Large intestine (tissue), 3 donors: Measurements from ENCODE around the gene APLP1. TPM values are rescaled to one million over a fixed set of nuclear protein-coding genes. Genes with fewer than 3 reads are reported as not detected.

Experiments
- DNase-seq, 2 donors: peaks; one replicate each; pipeline versions ENCODE4 v3.0.0 to v3.0.0-alpha.2; 2013
- H3K27ac ChIP-seq: one replicate; pipeline ENCODE4 v1.5.1; 2013; ENCODE audit warnings: low read length
- H3K27me3 ChIP-seq: 2 replicates; pipeline ENCODE4 v1.6.1; 2013; ENCODE audit warnings: low read length; ENCODE audit not compliant: control insufficient read depth, insufficient read depth
- H3K36me3 ChIP-seq: 2 replicates; pipeline ENCODE4 v1.6.1; 2013; ENCODE audit warnings: low read length; ENCODE audit not compliant: control insufficient read depth, insufficient read depth
- H3K4me1 ChIP-seq: one replicate; pipeline ENCODE4 v1.6.1; 2013; ENCODE audit warnings: low read length; ENCODE audit not compliant: control insufficient read depth, insufficient read depth
- H3K4me3 ChIP-seq: one replicate; pipeline ENCODE4 v1.5.1; 2013; ENCODE audit warnings: low read length
- H3K9me3 ChIP-seq: one replicate; pipeline ENCODE4 v1.6.1; 2013; ENCODE audit warnings: mild to moderate bottlenecking, low read depth, low read length, moderate library complexity; ENCODE audit not compliant: control insufficient read depth
- WGBS: methylation state at CpG from one replicate; pipeline ENCODE4 v1.1.5; 2013; ENCODE audit warnings: low lambda C conversion rate; ENCODE audit not compliant: insufficient coverage; 5-methylcytosine and 5-hydroxymethylcytosine counted together
- polyA plus RNA-seq: library from polyadenylated mRNA; unstranded; fragments of 120-200 nt; gene quantifications from one replicate; pipeline ENCODE4 v1.2.1, GENCODE V29; 2013

The APLP1 gene
- polyA plus RNA-seq, 1 donor = 32.7 TPM

- WGBS = 93% methylated on average over 4 of the region's 4 CpGs
Measured at GRCh38 chr19:35842666-35843272, 25.6 kb upstream of the APLP1 start.

GRCh38 chr19:35843676-35844481 is 24.5 kb upstream of the APLP1 start:
- H3K36me3 ChIP-seq = no peaks in the 10 kb centered on the region
- no peak overlapping the region for H3K4me3 ChIP-seq
- H3K27ac ChIP-seq = no peak overlapping the region
- H3K9me3 ChIP-seq = peaks cover 4% of the 10 kb centered on the region
- no CpG with 5 or more reads among the region's 42 CpGs for WGBS
- DNase-seq = peak; percentile 39 to 53
- peaks cover 14% of the 10 kb centered on the region for H3K4me1 ChIP-seq
- peaks cover 39% of the 10 kb centered on the region for H3K27me3 ChIP-seq

More at GRCh38 chr19:35842666-35843272, 25.6 kb upstream of the APLP1 start:
- Histone ChIP-seq H3K27me3 (peaks cover 36% of the 10 kb centered on the region), H3K4me3 (no peak overlapping the region), H3K27ac (no peak overlapping the region), H3K4me1 (peaks cover 14% of the 10 kb centered on the region), H3K9me3 (peaks cover 4% of the 10 kb centered on the region), H3K36me3 (no peaks in the 10 kb centered on the region)
- peak in 1 of 2 donors; percentile 0 for DNase-seq

GRCh38 chr19:35844482-35845214 is 23.7 kb upstream of the APLP1 start:
- H3K4me1 ChIP-seq = peaks cover 14% of the 10 kb centered on the region
- no peak overlapping the region for H3K27ac ChIP-seq
- peak in 1 of 2 donors; percentile 1 for DNase-seq
- no peak overlapping the region for H3K4me3 ChIP-seq
- peaks cover 4% of the 10 kb centered on the region for H3K9me3 ChIP-seq
- peaks cover 39% of the 10 kb centered on the region for H3K27me3 ChIP-seq
- 87% methylated on average over 3 of the region's 16 CpGs for WGBS
- H3K36me3 ChIP-seq = no peaks in the 10 kb centered on the region

GRCh38 chr19:35845215-35846037 is 22.9 kb upstream of the APLP1 start:
- peak; percentile 68 to 84 for DNase-seq
- no peaks in the 10 kb centered on the region for H3K36me3 ChIP-seq
- peaks cover 14% of the 10 kb centered on the region for H3K4me1 ChIP-seq
- peak overlapping the region; percentile 35 for H3K4me3 ChIP-seq
- no peak overlapping the region for H3K27ac ChIP-seq
- peaks cover 39% of the 10 kb centered on the region for H3K27me3 ChIP-seq
- WGBS = 13% methylated on average over 2 of the region's 63 CpGs
- peaks cover 4% of the 10 kb centered on the region for H3K9me3 ChIP-seq

- WGBS = 0% methylated on average over 1 of the region's 26 CpGs
- Histone ChIP-seq H3K36me3 (no peaks in the 10 kb centered on the region), H3K4me3 (peak overlapping the region; percentile 35), H3K4me1 (peaks cover 14% of the 10 kb centered on the region), H3K27ac (no peak overlapping the region), H3K9me3 (peaks cover 4% of the 10 kb centered on the region), H3K27me3 (peaks cover 45% of the 10 kb centered on the region)
- peak; percentile 21 to 48 for DNase-seq
Measured at GRCh38 chr19:35846038-35846668, 22.2 kb upstream of the APLP1 start.

GRCh38 chr19:35847911-35848310 is 20.5 kb upstream of the APLP1 start:
- no peak overlapping the region for H3K4me3 ChIP-seq
- DNase-seq = no peak
- H3K4me1 ChIP-seq = peaks cover 14% of the 10 kb centered on the region
- H3K9me3 ChIP-seq = peaks cover 8% of the 10 kb centered on the region
- WGBS = no CpG with 5 or more reads among the region's 8 CpGs
- H3K27ac ChIP-seq = no peak overlapping the region
- peaks cover 54% of the 10 kb centered on the region for H3K27me3 ChIP-seq
- H3K36me3 ChIP-seq = no peaks in the 10 kb centered on the region

GRCh38 chr19:35848486-35848885 is 19.9 kb upstream of the APLP1 start:
- H3K27me3 ChIP-seq = peaks cover 56% of the 10 kb centered on the region
- H3K27ac ChIP-seq = no peak overlapping the region
- peaks cover 8% of the 10 kb centered on the region for H3K9me3 ChIP-seq
- H3K4me3 ChIP-seq = no peak overlapping the region
- no CpG with 5 or more reads among the region's 8 CpGs for WGBS
- H3K36me3 ChIP-seq = no peaks in the 10 kb centered on the region
- peaks cover 14% of the 10 kb centered on the region for H3K4me1 ChIP-seq
- DNase-seq = no peak

- peaks cover 53% of the 10 kb centered on the region for H3K27me3 ChIP-seq
- H3K4me1 ChIP-seq = peaks cover 12% of the 10 kb centered on the region
- no peak overlapping the region for H3K4me3 ChIP-seq
- no peak overlapping the region for H3K27ac ChIP-seq
- peaks cover 6% of the 10 kb centered on the region for H3K9me3 ChIP-seq
- H3K36me3 ChIP-seq = no peaks in the 10 kb centered on the region
- no peak for DNase-seq
- WGBS = no CpG with 5 or more reads among the region's 18 CpGs
Measured at GRCh38 chr19:35848919-35849505, 19.4 kb upstream of the APLP1 start.

GRCh38 chr19:35851213-35852028 is 17.0 kb upstream of the APLP1 start:
- DNase-seq = no peak
- Histone ChIP-seq H3K9me3 (peaks cover 4% of the 10 kb centered on the region), H3K27me3 (peaks cover 50% of the 10 kb centered on the region), H3K4me3 (no peak overlapping the region), H3K36me3 (no peaks in the 10 kb centered on the region), H3K27ac (no peak overlapping the region), H3K4me1 (peaks cover 4% of the 10 kb centered on the region)
- 75% methylated on average over 3 of the region's 32 CpGs for WGBS
